Neutrophil (primary cell): Measurements from ENCODE around the gene TANC2.

ENCODE experiments used
- H3K27ac ChIP-seq: fragments of 200-600 bp; sonication (generic); 2 replicates; pipeline ENCODE4 v1.5.1; 2016; ENCODE audit warnings: mild to moderate bottlenecking, moderate library complexity
- H3K27me3 ChIP-seq: fragments of 200-600 bp; sonication (generic); 2 replicates; pipeline ENCODE4 v1.6.0; 2016; ENCODE audit warnings: mild to moderate bottlenecking
- H3K36me3 ChIP-seq: fragments of 200-600 bp; sonication (generic); 2 replicates; pipeline ENCODE4 v1.5.1; 2017
- H3K4me1 ChIP-seq, 2 experiments: fragments of 200-600 bp in 1 of 2; sonication (generic) in 1 of 2; 1 replicate in 1 of 2; 2 replicates in 1 of 2; pipeline versions ENCODE4 v1.5.1 to v1.6.1; 2013 to 2016; ENCODE audit warnings: low read depth in 1 of 2, low read length in 1 of 2, mild to moderate bottlenecking in 1 of 2, moderate library complexity in 1 of 2; ENCODE audit not compliant: control insufficient read depth in 1 of 2, insufficient read depth in 1 of 2
- H3K4me3 ChIP-seq, 2 experiments: fragments of 200-600 bp in 1 of 2; sonication (generic) in 1 of 2; 1 replicate in 1 of 2; 2 replicates in 1 of 2; pipeline ENCODE4 v1.5.1; 2013 to 2016; ENCODE audit warnings: low read depth in 1 of 2, low read length in 1 of 2, mild to moderate bottlenecking in 1 of 2, moderate library complexity in 1 of 2
- H3K9me3 ChIP-seq: fragments of 200-600 bp; sonication (generic); 2 replicates; pipeline ENCODE4 v1.5.1; 2016
- TF ChIP-seq, protein P1 (sequence below): fragments of 200-600 bp; sonication (generic); IDR thresholded peaks from 2 replicates; pipeline ENCODE4 v1.5.1; 2016; ENCODE audit warnings: antibody characterized with exemption

Gene TANC2

DNA sequence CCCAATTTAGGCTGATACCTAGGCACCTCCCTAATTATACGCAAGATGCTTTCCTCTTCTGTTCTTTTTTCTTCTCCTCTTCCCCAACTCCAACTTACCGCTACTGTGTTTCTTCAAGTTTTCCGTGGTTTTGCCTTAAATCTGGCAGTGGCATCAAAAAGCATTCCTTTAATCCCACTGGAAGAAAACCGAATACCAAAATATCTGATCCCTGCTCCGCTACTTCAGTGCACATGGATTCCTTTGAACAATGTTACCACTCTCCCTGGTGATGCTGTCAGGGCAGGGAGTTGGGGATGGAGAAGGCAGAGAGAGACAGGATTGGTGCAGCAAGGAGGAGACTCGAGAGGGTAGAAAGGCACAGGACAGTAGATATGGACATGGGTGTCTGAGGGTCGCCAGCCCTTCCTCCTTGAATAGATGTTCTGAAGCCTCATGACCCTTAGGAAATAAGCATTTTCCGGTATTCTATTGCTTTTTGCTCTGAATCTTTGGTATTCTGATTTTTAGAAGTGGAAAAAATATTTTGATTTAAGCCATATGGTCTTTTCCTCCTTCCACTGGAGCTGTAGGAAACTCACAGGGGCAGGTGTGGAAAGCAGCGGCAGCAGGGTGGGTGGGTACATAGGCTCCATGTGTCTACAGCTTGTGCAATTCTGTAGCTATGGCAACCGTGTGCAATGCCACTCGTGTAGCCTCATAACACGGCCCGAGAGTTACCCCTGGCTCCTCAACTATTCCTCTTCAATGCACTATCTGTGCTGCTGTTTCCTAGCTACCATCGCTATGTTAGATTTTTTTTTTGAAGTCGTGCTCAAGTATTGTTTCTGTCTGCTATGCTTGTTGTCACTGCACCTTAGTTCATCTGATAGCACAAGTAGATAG lies 32.3 kb upstream of the TANC2 start:
- Histone ChIP-seq H3K27me3 (peaks cover 8% of the 10 kb centered on the region), H3K4me1 (peaks cover 0 to 3% of the 10 kb centered on the region in 2 experiments), H3K9me3 (no peaks in the 10 kb centered on the region), H3K4me3 (no peak overlapping the region), H3K27ac (no peak overlapping the region), H3K36me3 (no peaks in the 10 kb centered on the region)
- TF ChIP-seq, protein P1, sequence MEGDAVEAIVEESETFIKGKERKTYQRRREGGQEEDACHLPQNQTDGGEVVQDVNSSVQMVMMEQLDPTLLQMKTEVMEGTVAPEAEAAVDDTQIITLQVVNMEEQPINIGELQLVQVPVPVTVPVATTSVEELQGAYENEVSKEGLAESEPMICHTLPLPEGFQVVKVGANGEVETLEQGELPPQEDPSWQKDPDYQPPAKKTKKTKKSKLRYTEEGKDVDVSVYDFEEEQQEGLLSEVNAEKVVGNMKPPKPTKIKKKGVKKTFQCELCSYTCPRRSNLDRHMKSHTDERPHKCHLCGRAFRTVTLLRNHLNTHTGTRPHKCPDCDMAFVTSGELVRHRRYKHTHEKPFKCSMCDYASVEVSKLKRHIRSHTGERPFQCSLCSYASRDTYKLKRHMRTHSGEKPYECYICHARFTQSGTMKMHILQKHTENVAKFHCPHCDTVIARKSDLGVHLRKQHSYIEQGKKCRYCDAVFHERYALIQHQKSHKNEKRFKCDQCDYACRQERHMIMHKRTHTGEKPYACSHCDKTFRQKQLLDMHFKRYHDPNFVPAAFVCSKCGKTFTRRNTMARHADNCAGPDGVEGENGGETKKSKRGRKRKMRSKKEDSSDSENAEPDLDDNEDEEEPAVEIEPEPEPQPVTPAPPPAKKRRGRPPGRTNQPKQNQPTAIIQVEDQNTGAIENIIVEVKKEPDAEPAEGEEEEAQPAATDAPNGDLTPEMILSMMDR, result no peak

DNA sequence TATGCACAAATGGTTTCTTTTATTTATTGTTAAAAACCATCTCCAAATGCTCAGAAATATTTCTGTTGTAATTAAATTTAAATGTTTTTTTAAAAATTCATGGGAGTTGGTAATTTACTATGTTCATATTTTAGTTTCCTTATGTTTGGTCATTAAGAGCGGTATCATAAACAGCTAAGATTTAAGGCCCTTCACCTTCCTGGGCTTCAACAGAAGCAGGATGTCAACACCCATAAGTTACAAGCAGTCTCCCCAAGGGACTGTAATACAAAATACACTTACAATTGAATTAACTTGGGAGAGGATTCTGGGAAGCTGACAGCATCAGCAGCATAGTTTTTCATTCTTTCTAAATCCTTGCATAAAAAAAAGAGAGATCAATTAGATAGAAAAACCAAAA lies 30.9 kb upstream of the TANC2 start:
- TF ChIP-seq, protein P1, result no peak
- Histone ChIP-seq H3K4me1 (peaks cover 0 to 3% of the 10 kb centered on the region in 2 experiments), H3K36me3 (no peaks in the 10 kb centered on the region), H3K4me3 (no peak overlapping the region), H3K9me3 (no peaks in the 10 kb centered on the region), H3K27me3 (peaks cover 8% of the 10 kb centered on the region), H3K27ac (no peak overlapping the region)

DNA sequence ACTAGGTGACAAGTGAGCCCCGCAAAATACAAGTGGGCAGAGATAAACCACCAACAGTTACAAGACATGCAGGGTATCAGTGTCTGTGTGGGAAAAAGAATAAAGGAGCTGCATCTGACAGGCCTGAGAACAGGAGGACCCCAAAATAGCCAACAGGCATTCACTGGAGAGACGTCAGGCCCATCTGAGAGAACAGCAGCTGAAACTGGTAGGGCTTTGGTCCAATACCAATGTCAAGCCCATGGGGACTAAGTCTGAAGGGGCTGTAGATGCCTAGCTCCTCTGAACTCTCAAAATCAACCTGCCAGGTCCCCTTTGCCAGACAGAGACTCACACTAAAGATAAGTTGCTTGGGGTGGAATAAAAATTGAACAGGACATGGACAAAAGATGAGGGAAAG lies 30.5 kb upstream of the TANC2 start:
- H3K4me1 ChIP-seq, result peaks cover 0 to 3% of the 10 kb centered on the region in 2 experiments
- H3K4me3 ChIP-seq, result no peak overlapping the region
- H3K9me3 ChIP-seq, result no peaks in the 10 kb centered on the region
- H3K27me3 ChIP-seq, result peaks cover 8% of the 10 kb centered on the region
- no peak overlapping the region for H3K27ac ChIP-seq
- TF ChIP-seq, protein P1, result no peak
- H3K36me3 ChIP-seq, result no peaks in the 10 kb centered on the region

DNA sequence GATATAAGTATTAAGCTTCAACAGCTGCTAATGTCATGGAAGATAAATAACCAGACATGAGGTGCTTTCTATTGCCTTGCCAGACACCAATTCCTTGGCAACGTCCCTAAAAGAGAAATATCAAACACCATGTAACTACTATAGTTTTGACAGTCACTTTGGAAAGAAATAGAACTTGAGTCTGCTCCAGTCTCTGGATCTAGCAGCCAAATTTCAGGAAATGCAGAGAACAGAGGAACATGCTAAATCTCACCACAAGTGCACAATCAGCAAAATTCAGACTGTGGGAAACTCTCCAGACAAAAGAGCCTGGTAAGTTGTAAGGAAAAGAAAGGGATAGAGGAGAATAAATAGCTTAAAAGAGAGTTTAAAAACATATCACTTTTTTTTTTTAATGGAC lies 28.4 kb upstream of the TANC2 start:
- no peak overlapping the region for H3K27ac ChIP-seq
- no peaks in the 10 kb centered on the region for H3K9me3 ChIP-seq
- no peaks in the 10 kb centered on the region for H3K36me3 ChIP-seq
- TF ChIP-seq, protein P1, result no peak
- H3K4me3 ChIP-seq, result no peak overlapping the region
- H3K27me3 ChIP-seq, result peaks cover 8% of the 10 kb centered on the region
- H3K4me1 ChIP-seq, result peaks cover 0 to 3% of the 10 kb centered on the region in 2 experiments

DNA sequence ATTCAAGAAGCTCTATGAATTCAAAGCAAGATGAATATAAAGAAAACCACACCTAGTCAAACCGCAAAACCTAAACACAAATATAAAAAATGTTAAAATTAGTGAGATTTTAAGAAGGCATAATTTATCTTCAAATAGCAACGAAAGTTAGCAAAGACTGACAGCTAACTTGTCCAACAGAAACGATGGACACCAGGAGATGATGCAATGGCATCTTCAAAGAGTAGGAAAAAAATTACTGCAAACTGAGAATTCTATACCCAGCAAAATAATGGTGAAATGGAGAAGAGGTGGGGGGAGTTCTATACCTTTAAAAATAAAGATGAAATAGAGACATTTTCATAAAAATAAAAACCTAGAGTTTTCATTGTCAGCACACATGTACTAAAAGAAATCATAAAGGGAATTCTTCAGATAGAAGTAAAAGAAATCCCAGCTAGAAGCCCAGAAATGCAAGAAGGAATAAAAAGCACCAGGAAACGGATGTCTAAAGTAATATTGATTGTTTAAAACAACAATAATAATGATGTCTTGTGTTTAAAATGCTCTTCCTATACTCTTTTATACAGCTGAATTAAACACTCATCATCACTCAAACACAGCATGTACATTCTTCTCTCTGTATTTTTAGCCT lies 24.6 kb upstream of the TANC2 start:
- H3K9me3 ChIP-seq, result no peaks in the 10 kb centered on the region
- no peaks in the 10 kb centered on the region for H3K36me3 ChIP-seq
- TF ChIP-seq, protein P1, result no peak
- no peak overlapping the region for H3K4me3 ChIP-seq
- no peaks in the 10 kb centered on the region for H3K27me3 ChIP-seq
- H3K27ac ChIP-seq, result no peak overlapping the region
- no peaks in the 10 kb centered on the region for H3K4me1 ChIP-seq
